Ovary (tissue), 3 donors: ENCODE measurements around the gene CRTC3.

Source experiments
- EP300 ChIP-seq: sonication (generic); formaldehyde crosslinking; IDR thresholded peaks from one replicate; pipeline ENCODE4 v1.6.1; 2017; ENCODE audit warnings: antibody characterized with exemption
- TF ChIP-seq, protein P1 (sequence below), 3 donors: fragments of 450-650 bp in 2 of 3; fragments of 200-600 bp in 1 of 3; IDR thresholded peaks; one replicate each; pipeline versions ENCODE4 v1.5.1 to v1.8.0; 2016 to 2022; ENCODE audit warnings: antibody characterized with exemption in 3 of 3, mild to moderate bottlenecking in 1 of 3
- donor health status: DM: no; HTN: no; CAD: no.

DNA sequence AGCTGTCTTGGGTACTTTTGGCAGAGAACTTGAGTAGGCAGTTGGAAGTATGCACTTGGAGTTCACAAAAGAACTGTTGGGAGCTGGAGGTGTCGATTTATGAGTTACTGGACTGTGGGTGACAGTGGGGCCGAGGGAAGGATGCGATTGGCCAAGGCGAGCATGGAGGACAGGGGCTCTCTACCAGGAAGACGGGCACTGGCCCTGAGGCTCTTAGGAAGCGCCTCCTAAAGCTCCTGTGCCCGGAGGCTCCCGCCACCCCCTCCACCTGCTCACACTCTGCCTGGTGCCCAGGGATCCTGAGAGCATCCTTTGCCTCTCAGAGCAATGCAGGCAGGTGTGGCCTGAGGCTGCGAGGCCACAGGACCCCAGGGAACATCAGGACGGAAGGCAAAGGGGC, 69.0 kb downstream of the CRTC3 start:
- TF ChIP-seq, protein P1, sequence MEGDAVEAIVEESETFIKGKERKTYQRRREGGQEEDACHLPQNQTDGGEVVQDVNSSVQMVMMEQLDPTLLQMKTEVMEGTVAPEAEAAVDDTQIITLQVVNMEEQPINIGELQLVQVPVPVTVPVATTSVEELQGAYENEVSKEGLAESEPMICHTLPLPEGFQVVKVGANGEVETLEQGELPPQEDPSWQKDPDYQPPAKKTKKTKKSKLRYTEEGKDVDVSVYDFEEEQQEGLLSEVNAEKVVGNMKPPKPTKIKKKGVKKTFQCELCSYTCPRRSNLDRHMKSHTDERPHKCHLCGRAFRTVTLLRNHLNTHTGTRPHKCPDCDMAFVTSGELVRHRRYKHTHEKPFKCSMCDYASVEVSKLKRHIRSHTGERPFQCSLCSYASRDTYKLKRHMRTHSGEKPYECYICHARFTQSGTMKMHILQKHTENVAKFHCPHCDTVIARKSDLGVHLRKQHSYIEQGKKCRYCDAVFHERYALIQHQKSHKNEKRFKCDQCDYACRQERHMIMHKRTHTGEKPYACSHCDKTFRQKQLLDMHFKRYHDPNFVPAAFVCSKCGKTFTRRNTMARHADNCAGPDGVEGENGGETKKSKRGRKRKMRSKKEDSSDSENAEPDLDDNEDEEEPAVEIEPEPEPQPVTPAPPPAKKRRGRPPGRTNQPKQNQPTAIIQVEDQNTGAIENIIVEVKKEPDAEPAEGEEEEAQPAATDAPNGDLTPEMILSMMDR (IDR thresholded peaks at IDR 0.05) = no peak
- no peak for TF ChIP-seq EP300
